ENCODE measurements around the gene FBH1. TPM values are rescaled to one million over a fixed set of nuclear protein-coding genes. Genes with fewer than 3 reads are reported as not detected.
A peak's percentile ranks its signal among the peaks of the same experiment; 100 is the strongest.

FBH1 gene
- total and polyA plus RNA-seq, 9 of the 15 experiments (the other 6 are each of a cell fraction or from before 2014, with no cell fraction given): 13.4 to 108 (median 77.8) TPM

DNA sequence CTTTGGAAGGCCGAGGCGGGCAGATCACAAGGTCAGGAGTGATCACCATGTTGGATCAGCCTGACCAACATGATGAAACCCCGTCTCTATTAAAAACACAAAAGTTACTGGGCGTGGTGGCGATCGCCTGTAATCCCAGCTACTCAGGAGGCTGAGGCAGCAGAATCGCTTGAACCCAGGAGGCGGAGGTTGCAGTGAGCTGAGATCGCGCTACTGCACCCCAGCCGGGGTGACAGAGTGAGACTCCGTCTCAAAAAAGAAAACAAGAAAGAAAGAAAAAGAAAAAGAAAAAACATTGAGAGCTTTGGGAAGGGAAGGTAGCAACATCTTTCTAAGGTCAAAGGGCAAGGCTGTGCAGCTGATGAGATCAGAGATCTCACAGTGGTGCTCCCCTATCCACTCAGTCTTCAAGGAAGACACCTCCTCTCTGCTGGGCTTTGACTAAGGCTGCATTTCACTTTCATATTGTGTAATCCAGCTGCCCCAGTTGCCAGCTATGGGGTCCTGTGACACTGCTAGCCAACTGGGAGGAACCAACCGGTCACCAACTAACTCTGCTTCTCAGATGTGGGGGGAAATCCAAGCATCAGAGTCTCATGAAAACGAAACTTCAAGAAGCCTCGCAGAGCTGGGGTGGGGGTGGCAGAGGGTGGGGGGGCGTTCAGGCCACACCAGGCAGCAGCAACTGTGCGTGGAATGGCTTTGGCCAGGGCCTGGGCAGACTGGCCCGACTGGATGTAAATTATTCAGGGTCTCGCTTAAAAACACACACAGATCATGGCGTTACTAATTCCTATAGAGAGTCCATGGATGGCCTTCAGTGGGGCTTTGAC, 85.8 kb downstream of the FBH1 start (continued):
- TF ChIP-seq, protein P1, sequence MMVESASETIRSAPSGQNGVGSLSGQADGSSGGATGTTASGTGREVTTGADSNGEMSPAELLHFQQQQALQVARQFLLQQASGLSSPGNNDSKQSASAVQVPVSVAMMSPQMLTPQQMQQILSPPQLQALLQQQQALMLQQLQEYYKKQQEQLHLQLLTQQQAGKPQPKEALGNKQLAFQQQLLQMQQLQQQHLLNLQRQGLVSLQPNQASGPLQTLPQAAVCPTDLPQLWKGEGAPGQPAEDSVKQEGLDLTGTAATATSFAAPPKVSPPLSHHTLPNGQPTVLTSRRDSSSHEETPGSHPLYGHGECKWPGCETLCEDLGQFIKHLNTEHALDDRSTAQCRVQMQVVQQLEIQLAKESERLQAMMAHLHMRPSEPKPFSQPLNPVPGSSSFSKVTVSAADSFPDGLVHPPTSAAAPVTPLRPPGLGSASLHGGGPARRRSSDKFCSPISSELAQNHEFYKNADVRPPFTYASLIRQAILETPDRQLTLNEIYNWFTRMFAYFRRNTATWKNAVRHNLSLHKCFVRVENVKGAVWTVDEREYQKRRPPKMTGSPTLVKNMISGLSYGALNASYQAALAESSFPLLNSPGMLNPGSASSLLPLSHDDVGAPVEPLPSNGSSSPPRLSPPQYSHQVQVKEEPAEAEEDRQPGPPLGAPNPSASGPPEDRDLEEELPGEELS (CRISPR knock-in tag; IDR thresholded peaks at IDR 0.05; ENCODE audit: borderline replicate concordance): no peak
- TF ChIP-seq ERF (CRISPR knock-in tag; IDR thresholded peaks at IDR 0.05): no peak
- TF ChIP-seq ZNF830 (CRISPR knock-in tag; IDR thresholded peaks at IDR 0.05): no peak
- TF ChIP-seq, protein P2, sequence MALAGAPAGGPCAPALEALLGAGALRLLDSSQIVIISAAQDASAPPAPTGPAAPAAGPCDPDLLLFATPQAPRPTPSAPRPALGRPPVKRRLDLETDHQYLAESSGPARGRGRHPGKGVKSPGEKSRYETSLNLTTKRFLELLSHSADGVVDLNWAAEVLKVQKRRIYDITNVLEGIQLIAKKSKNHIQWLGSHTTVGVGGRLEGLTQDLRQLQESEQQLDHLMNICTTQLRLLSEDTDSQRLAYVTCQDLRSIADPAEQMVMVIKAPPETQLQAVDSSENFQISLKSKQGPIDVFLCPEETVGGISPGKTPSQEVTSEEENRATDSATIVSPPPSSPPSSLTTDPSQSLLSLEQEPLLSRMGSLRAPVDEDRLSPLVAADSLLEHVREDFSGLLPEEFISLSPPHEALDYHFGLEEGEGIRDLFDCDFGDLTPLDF (CRISPR knock-in tag; IDR thresholded peaks at IDR 0.05): no peak
- TF ChIP-seq, protein P3, sequence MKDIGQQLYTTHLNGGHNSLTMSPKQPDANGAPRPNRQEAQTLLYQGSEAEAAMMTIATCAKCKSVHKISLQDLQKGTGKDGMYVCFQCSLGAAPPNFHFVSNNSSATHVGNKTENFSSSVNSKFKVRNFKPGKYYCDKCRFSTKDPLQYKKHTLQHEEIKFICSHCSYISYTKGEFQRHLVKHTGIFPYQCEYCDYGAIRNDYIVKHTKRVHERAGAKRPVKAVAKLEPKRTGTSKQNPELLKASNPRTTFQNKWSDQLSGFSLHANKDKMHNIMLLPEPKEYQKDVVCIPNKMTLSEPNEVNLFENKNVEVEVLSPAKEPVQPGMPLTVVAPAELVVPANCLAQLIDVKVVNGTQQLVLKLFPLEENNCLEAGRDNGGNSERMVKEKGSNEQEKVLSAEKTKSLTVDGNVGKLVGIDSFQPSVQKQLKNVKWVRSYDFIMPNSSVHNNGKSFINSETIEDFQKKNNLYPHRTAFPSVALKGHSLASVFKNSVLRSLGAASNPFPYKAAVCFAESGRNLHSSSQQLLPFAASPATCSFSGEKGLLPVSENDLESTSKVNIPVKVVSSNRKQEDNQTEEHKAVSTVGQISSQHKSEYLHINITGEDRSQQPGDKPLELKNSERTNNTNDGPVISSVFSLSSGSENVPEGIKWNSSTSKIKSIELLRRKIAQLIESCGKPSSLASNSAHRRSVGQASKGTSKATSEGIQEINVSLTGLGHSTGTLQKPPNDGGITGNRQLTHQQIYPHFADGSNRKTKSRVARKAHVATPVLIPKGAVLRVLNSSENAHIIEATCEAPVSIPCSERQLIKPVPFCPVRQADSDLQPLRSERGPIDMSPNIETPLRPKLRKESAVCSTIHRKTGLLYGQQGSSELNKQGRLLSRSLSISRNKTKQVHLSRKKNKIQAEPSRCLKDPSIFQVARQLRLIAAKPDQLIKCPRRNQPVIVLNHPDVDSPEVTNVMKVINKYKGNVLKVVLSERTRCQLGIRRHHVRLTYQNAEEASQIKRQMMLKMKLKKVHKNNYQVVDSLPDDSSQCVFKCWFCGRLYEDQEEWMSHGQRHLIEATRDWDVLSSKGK (CRISPR knock-in tag; IDR thresholded peaks at IDR 0.05): no peak
- TF ChIP-seq HCFC1 (IDR thresholded peaks at IDR 0.05; ENCODE audit: low read depth, low read length): no peak
- no peak for TF ChIP-seq BRF1 (IDR thresholded peaks at IDR 0.05; ENCODE audit: borderline replicate concordance, extremely low read depth, insufficient read length)
- TF ChIP-seq, protein P4, sequence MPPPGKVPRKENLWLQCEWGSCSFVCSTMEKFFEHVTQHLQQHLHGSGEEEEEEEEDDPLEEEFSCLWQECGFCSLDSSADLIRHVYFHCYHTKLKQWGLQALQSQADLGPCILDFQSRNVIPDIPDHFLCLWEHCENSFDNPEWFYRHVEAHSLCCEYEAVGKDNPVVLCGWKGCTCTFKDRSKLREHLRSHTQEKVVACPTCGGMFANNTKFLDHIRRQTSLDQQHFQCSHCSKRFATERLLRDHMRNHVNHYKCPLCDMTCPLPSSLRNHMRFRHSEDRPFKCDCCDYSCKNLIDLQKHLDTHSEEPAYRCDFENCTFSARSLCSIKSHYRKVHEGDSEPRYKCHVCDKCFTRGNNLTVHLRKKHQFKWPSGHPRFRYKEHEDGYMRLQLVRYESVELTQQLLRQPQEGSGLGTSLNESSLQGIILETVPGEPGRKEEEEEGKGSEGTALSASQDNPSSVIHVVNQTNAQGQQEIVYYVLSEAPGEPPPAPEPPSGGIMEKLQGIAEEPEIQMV (tag; conservative IDR thresholded peaks at IDR 0.05; ENCODE audit: low read depth): no peak
- no peak for TF ChIP-seq YBX1 (IDR thresholded peaks at IDR 0.05)
- TF ChIP-seq DACH1 (IDR thresholded peaks at IDR 0.05; ENCODE audit: partially characterized antibody): peak; percentile 48
- peak in 1 of 2 experiments; percentile 25; a peak in 1 of 4 replicates for TF ChIP-seq HDAC1 (IDR thresholded peaks at IDR 0.05)
- TF ChIP-seq MTA3 (IDR thresholded peaks at IDR 0.05; ENCODE audit: borderline replicate concordance): no peak
- TF ChIP-seq CHD4 (IDR thresholded peaks at IDR 0.05; ENCODE audit: insufficient read depth, insufficient replicate concordance, low read depth, low read length, poor library complexity, severe bottlenecking): no peak
- TF ChIP-seq, protein P5, sequence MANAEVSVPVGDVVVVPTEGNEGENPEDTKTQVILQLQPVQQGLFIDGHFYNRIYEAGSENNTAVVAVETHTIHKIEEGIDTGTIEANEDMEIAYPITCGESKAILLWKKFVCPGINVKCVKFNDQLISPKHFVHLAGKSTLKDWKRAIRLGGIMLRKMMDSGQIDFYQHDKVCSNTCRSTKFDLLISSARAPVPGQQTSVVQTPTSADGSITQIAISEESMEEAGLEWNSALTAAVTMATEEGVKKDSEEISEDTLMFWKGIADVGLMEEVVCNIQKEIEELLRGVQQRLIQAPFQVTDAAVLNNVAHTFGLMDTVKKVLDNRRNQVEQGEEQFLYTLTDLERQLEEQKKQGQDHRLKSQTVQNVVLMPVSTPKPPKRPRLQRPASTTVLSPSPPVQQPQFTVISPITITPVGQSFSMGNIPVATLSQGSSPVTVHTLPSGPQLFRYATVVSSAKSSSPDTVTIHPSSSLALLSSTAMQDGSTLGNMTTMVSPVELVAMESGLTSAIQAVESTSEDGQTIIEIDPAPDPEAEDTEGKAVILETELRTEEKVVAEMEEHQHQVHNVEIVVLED (CRISPR knock-in tag; IDR thresholded peaks at IDR 0.05): no peak
- TF ChIP-seq FIP1L1 (IDR thresholded peaks at IDR 0.05; ENCODE audit: low read depth, low read length, poor library complexity, severe bottlenecking): no peak

All from K562 (cell line).